GM12891 (cell line): ENCODE measurements around the gene ALOXE3.

Source experiments
- POLR2A ChIP-seq: IDR thresholded peaks from 2 replicates; pipeline ENCODE4 v1.6.1; 2011; ENCODE audit warnings: low read depth, low read length, control low read depth
- TAF1 ChIP-seq: IDR thresholded peaks from 2 replicates; pipeline ENCODE4 v1.6.1; 2011; ENCODE audit warnings: low read depth, low read length, control low read depth

GRCh38 chr17:8100763-8101162 lies 17.6 kb downstream of the ALOXE3 start:
- TF ChIP-seq POLR2A: no peak
- TF ChIP-seq TAF1: no peak
